Lower lobe of right lung (tissue), 2 donors: ENCODE results near the gene NGEF. TPM values are rescaled to one million over a fixed set of nuclear protein-coding genes. Genes with fewer than 3 reads are reported as not detected.

Experiments used
- ATAC-seq, 2 donors: fragments of 200-7000 bp; cut with Tn5 transposase; one replicate each; pipeline ENCODE4 v1.9.1; 2020 to 2022; ENCODE audit warnings: mild to moderate bottlenecking in 2 of 2, moderate library complexity in 2 of 2
- DNase-seq: peaks from one replicate; pipeline ENCODE4 v3.0.0-alpha.2; 2020
- H3K27ac ChIP-seq: fragments of 200-600 bp; one replicate; pipeline ENCODE4 v1.8.0; 2022
- H3K27me3 ChIP-seq: fragments of 200-600 bp; one replicate; pipeline ENCODE4 v1.8.0; 2022; ENCODE audit warnings: low read depth
- H3K36me3 ChIP-seq: fragments of 200-600 bp; one replicate; pipeline ENCODE4 v1.8.0; 2022; ENCODE audit warnings: mild to moderate bottlenecking
- H3K4me1 ChIP-seq: fragments of 200-600 bp; one replicate; pipeline ENCODE4 v1.8.0; 2022
- H3K4me3 ChIP-seq: fragments of 200-600 bp; one replicate; pipeline ENCODE4 v1.8.0; 2022; ENCODE audit warnings: mild to moderate bottlenecking
- H3K9me3 ChIP-seq: fragments of 200-600 bp; one replicate; pipeline ENCODE4 v1.8.0; 2022
- CTCF ChIP-seq: fragments of 200-600 bp; IDR thresholded peaks from one replicate; pipeline ENCODE4 v1.8.0; 2022; ENCODE audit warnings: antibody characterized with exemption, mild to moderate bottlenecking
- intact Hi-C: fragments of 100-400 bp; cut with DNase I; formaldehyde crosslinking; loops from one replicate; pipeline ENCODE4 v1.11.0; 2022
- total RNA-seq: library from RNA; stranded (reverse); fragmentation: NEBNext Ultra II Directional; extraction: Animal tissue kit (Norgen Biotek cat#: 25700); gene quantifications from one replicate; pipeline ENCODE4 v1.2.1, GENCODE V29; 2021
- donor health status: DM: no; HTN: yes; CAD: no; lungs with severe emphysema.

The NGEF gene
- total RNA-seq, 1 donor from 2014 or later: 1.7 TPM

- Histone ChIP-seq H3K36me3 (no peaks in the 10 kb centered on the region), H3K4me1 (no peaks in the 10 kb centered on the region), H3K27me3 (no peaks in the 10 kb centered on the region), H3K27ac (no peak overlapping the region), H3K9me3 (no peaks in the 10 kb centered on the region), H3K4me3 (no peak overlapping the region)
- intact Hi-C loops: no loop called here
- TF ChIP-seq CTCF: no peak
- ATAC-seq: no peak
- peak; percentile 39 for DNase-seq
Measured at GRCh38 chr2:232884549-232885263, 128.3 kb downstream of the NGEF start.

- DNase-seq (no peak), ATAC-seq (no peak)
- H3K27ac ChIP-seq: no peak overlapping the region
- H3K4me1 ChIP-seq: no peaks in the 10 kb centered on the region
- intact Hi-C loops: no loop called here
- no peaks in the 10 kb centered on the region for H3K27me3 ChIP-seq
- no peaks in the 10 kb centered on the region for H3K36me3 ChIP-seq
- no peak overlapping the region for H3K4me3 ChIP-seq
- no peak for TF ChIP-seq CTCF
- no peaks in the 10 kb centered on the region for H3K9me3 ChIP-seq
Measured at GRCh38 chr2:232884001-232884421, 129.0 kb downstream of the NGEF start.

- peak; percentile 41 for DNase-seq
- no peaks in the 10 kb centered on the region for H3K27me3 ChIP-seq
- H3K9me3 ChIP-seq: no peaks in the 10 kb centered on the region
- intact Hi-C loops: no loop called here
- no peak for ATAC-seq
- H3K4me3 ChIP-seq: no peak overlapping the region
- no peaks in the 10 kb centered on the region for H3K4me1 ChIP-seq
- TF ChIP-seq CTCF: no peak
- H3K27ac ChIP-seq: no peak overlapping the region
- H3K36me3 ChIP-seq: no peaks in the 10 kb centered on the region
Measured at GRCh38 chr2:232883116-232883721, 129.8 kb downstream of the NGEF start.

- no peaks in the 10 kb centered on the region for H3K36me3 ChIP-seq
- no peak overlapping the region for H3K4me3 ChIP-seq
- intact Hi-C loops: no loop called here
- no peaks in the 10 kb centered on the region for H3K27me3 ChIP-seq
- H3K9me3 ChIP-seq: no peaks in the 10 kb centered on the region
- DNase-seq (peak; percentile 24), ATAC-seq (no peak)
- H3K27ac ChIP-seq: no peak overlapping the region
- no peaks in the 10 kb centered on the region for H3K4me1 ChIP-seq
- TF ChIP-seq CTCF: no peak
Measured at GRCh38 chr2:232882505-232883115, 130.4 kb downstream of the NGEF start.

- ATAC-seq (no peak), DNase-seq (peak; percentile 31)
- no peak for TF ChIP-seq CTCF
Measured at GRCh38 chr2:232882085-232882484, 131.0 kb downstream of the NGEF start.

More at GRCh38 chr2:232882085-232882484, 131.0 kb downstream of the NGEF start:
- no peak overlapping the region for H3K4me3 ChIP-seq
- no peaks in the 10 kb centered on the region for H3K9me3 ChIP-seq
- H3K27me3 ChIP-seq: peaks cover 4% of the 10 kb centered on the region
- H3K36me3 ChIP-seq: no peaks in the 10 kb centered on the region
- intact Hi-C loops: no loop called here
- no peak overlapping the region for H3K27ac ChIP-seq
- H3K4me1 ChIP-seq: no peaks in the 10 kb centered on the region
